Left lung (tissue), 10 donors: ENCODE results near the gene HERPUD2. TPM values are rescaled to one million over a fixed set of nuclear protein-coding genes. Genes with fewer than 3 reads are reported as not detected.

Source experiments
- ATAC-seq: fragments of 200-7000 bp; cut with Tn5 transposase; one replicate; pipeline ENCODE4 v1.9.1; 2020; ENCODE audit warnings: moderate library complexity
- DNase-seq, 4 donors: peaks; one replicate each; pipeline ENCODE4 v3.0.0-alpha.2; 2013 to 2020
- H3K27ac ChIP-seq, 2 donors: fragments of 200-600 bp; sonication (generic) in 1 of 2; one replicate each; pipeline versions ENCODE4 v1.5.0 to v1.8.0; 2020 to 2021
- H3K27me3 ChIP-seq, 2 donors: fragments of 200-600 bp; sonication (generic) in 1 of 2; one replicate each; pipeline versions ENCODE4 v1.5.0 to v1.8.0; 2020 to 2021
- H3K36me3 ChIP-seq, 2 donors: fragments of 200-600 bp; sonication (generic) in 1 of 2; one replicate each; pipeline versions ENCODE4 v1.5.0 to v1.8.0; 2020 to 2021
- H3K4me1 ChIP-seq, 2 donors: fragments of 200-600 bp; one replicate each; pipeline ENCODE4 v1.8.0; 2021
- H3K4me3 ChIP-seq, 2 donors: fragments of 200-600 bp; sonication (generic) in 1 of 2; one replicate each; pipeline versions ENCODE4 v1.5.0 to v1.8.0; 2020 to 2021; ENCODE audit warnings: mild to moderate bottlenecking in 1 of 2
- H3K9me3 ChIP-seq, 2 donors: fragments of 200-600 bp; sonication (generic) in 1 of 2; one replicate each; pipeline versions ENCODE4 v1.5.0 to v1.8.0; 2020 to 2021
- CTCF ChIP-seq, 2 donors: fragments of 200-600 bp; sonication (generic) in 1 of 2; IDR thresholded peaks; one replicate each; pipeline versions ENCODE4 v1.5.0 to v1.8.0; 2021; ENCODE audit warnings: antibody characterized with exemption in 2 of 2
- intact Hi-C, 2 donors: fragments of 100-400 bp; cut with DNase I; formaldehyde crosslinking; loops; one replicate each; pipeline versions ENCODE4 v1.11.2 to v1.14.2; 2022
- polyA plus RNA-seq, 6 donors: library from polyadenylated mRNA; unstranded; fragments of 120-200 nt; gene quantifications; one replicate each; pipeline ENCODE4 v1.2.1, GENCODE V29; 2013; ENCODE audit not compliant: insufficient read length in 6 of 6
- total RNA-seq, 2 donors: library from RNA; stranded (reverse); fragmentation: NEBNext Ultra II Directional; extraction: Animal tissue kit (Norgen Biotek cat#: 25700); gene quantifications; one replicate each; pipeline ENCODE4 v1.2.1, GENCODE V29; 2021
- donor health status: DM: no; HTN: yes; CAD: no.
- donor health status: DM: no; HTN: no; CAD: no.

Gene HERPUD2
- total and polyA plus RNA-seq, 8 donors, result 31.3 to 45.0 (median 40.8) TPM

- Histone ChIP-seq H3K4me3 (no peak overlapping the region), H3K36me3 (no peaks in the 10 kb centered on the region), H3K4me1 (no peaks in the 10 kb centered on the region), H3K9me3 (no peaks in the 10 kb centered on the region), H3K27me3 (no peaks in the 10 kb centered on the region), H3K27ac (no peak overlapping the region)
- peak; percentile 88 for ATAC-seq
- intact Hi-C loops, result loop anchor here in 1 of 2 donors (5.0 kb wide), 1 partner anchor 198 kb away; no protein-coding TSS in a partner anchor
- TF ChIP-seq CTCF (IDR thresholded peaks at IDR 0.05), result no peak
- peak in 1 of 4 donors; percentile 16 for DNase-seq
Measured at GRCh38 chr7:35619863-35620262, 75.1 kb downstream of the HERPUD2 start.

- intact Hi-C loops, result no loop called here
- Histone ChIP-seq H3K4me3 (no peak overlapping the region), H3K36me3 (no peaks in the 10 kb centered on the region), H3K27me3 (no peaks in the 10 kb centered on the region), H3K27ac (no peak overlapping the region), H3K4me1 (no peaks in the 10 kb centered on the region), H3K9me3 (no peaks in the 10 kb centered on the region)
- DNase-seq (no peak), ATAC-seq (no peak)
- no peak for TF ChIP-seq CTCF (IDR thresholded peaks at IDR 0.05)
Measured at GRCh38 chr7:35617041-35617440, 77.9 kb downstream of the HERPUD2 start.

- intact Hi-C loops, result no loop called here
- H3K4me1 ChIP-seq, result no peaks in the 10 kb centered on the region
- TF ChIP-seq CTCF (IDR thresholded peaks at IDR 0.05), result no peak
- no peak overlapping the region for H3K4me3 ChIP-seq
- H3K27ac ChIP-seq, result no peak overlapping the region
- H3K9me3 ChIP-seq, result no peaks in the 10 kb centered on the region
- H3K36me3 ChIP-seq, result no peaks in the 10 kb centered on the region
- ATAC-seq (no peak), DNase-seq (no peak)
- H3K27me3 ChIP-seq, result no peaks in the 10 kb centered on the region
Measured at GRCh38 chr7:35613150-35613549, 81.8 kb downstream of the HERPUD2 start.

- DNase-seq (no peak), ATAC-seq (no peak)
- H3K4me3 ChIP-seq, result no peak overlapping the region
- H3K36me3 ChIP-seq, result no peaks in the 10 kb centered on the region
- TF ChIP-seq CTCF (IDR thresholded peaks at IDR 0.05), result no peak
- intact Hi-C loops, result no loop called here
- H3K4me1 ChIP-seq, result no peaks in the 10 kb centered on the region
- no peaks in the 10 kb centered on the region for H3K27me3 ChIP-seq
- H3K9me3 ChIP-seq, result no peaks in the 10 kb centered on the region
- H3K27ac ChIP-seq, result no peak overlapping the region
Measured at GRCh38 chr7:35605760-35606159, 89.2 kb downstream of the HERPUD2 start.

GRCh38 chr7:35604595-35604994, 90.3 kb downstream of the HERPUD2 start:
- Histone ChIP-seq H3K27ac (no peak overlapping the region), H3K27me3 (no peaks in the 10 kb centered on the region), H3K4me1 (no peaks in the 10 kb centered on the region), H3K36me3 (no peaks in the 10 kb centered on the region), H3K9me3 (no peaks in the 10 kb centered on the region), H3K4me3 (no peak overlapping the region)
- TF ChIP-seq CTCF (IDR thresholded peaks at IDR 0.05), result no peak
- ATAC-seq, result no peak
- DNase-seq, result no peak
- intact Hi-C loops, result no loop called here
